ACC112 (cell line): Measurements from ENCODE around the gene KCNJ8.
"Not testable (repeated sequence)": the region's sequence is repeated elsewhere in the genome, so short reads cannot be mapped to it uniquely, and the experiment has no call there.

ENCODE experiments used
- H2AFZ ChIP-seq: fragments of 200-600 bp; sonication (generic); one replicate; pipeline ENCODE4 v1.6.0; 2017; ENCODE audit warnings: antibody characterized with exemption, low read length; ENCODE audit not compliant: unreplicated experiment
- H3K27ac ChIP-seq: fragments of 200-600 bp; sonication (generic); 2 replicates; pipeline ENCODE4 v1.5.1; 2014; ENCODE audit warnings: low read depth, mild to moderate bottlenecking, antibody characterized with exemption, low read length, moderate library complexity
- H3K27me3 ChIP-seq: fragments of 200-600 bp; sonication (generic); 2 replicates; pipeline ENCODE4 v1.6.1; 2014; ENCODE audit warnings: mild to moderate bottlenecking, antibody characterized with exemption, low read length, moderate library complexity, mixed read lengths; ENCODE audit not compliant: insufficient read depth
- H3K36me3 ChIP-seq: fragments of 200-600 bp; sonication (generic); 2 replicates; pipeline ENCODE4 v1.6.1; 2016; ENCODE audit warnings: mild to moderate bottlenecking, antibody characterized with exemption, low read length, moderate library complexity, mixed read lengths; ENCODE audit not compliant: insufficient read depth
- H3K4me1 ChIP-seq: fragments of 200-600 bp; sonication (generic); one replicate; pipeline ENCODE4 v1.6.1; 2016; ENCODE audit warnings: low read length, mixed read lengths; ENCODE audit not compliant: insufficient read depth, unreplicated experiment, control insufficient read depth
- H3K4me3 ChIP-seq: fragments of 200-600 bp; sonication (generic); 2 replicates; pipeline ENCODE4 v1.5.1; 2014; ENCODE audit warnings: mild to moderate bottlenecking, low read depth, low read length
- H3K79me2 ChIP-seq: fragments of 200-600 bp; sonication (generic); one replicate; pipeline ENCODE4 v1.6.0; 2016; ENCODE audit warnings: low read length; ENCODE audit not compliant: control insufficient read depth, unreplicated experiment, insufficient read depth

KCNJ8 gene

DNA sequence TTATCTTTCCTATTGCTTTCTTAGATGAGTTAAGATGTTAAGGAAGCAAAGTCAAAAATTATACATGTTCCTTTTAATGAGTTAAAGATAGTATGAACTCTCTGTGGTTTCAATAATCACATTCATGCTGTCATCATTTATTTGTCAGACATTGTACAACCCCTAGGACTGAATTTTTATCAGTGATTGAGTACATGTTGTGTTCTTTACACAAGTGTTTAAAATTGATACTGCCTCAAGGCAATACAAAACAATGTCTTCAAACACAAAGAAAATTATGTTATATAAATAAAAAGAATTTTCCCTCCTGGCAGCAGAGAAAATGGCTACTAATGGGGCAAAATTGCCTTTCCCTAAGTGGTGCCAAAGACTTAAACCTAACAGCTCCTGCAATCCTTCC lies 34.6 kb upstream of the KCNJ8 start:
- peaks cover 23% of the 10 kb centered on the region for H3K36me3 ChIP-seq
- no peaks in the 10 kb centered on the region for H3K27me3 ChIP-seq
- H2AFZ ChIP-seq: no peak overlapping the region
- H3K27ac ChIP-seq: no peak overlapping the region
- no peaks in the 10 kb centered on the region for H3K79me2 ChIP-seq
- no peak overlapping the region for H3K4me3 ChIP-seq
- H3K4me1 ChIP-seq: no peaks in the 10 kb centered on the region

GRCh38 chr12:21806255-21806654 lies 31.7 kb upstream of the KCNJ8 start:
- Histone ChIP-seq H2AFZ (no peak overlapping the region), H3K27ac (no peak overlapping the region), H3K36me3 (peaks cover 21% of the 10 kb centered on the region; the same call in 1 of the 2 replicates), H3K27me3 (no peaks in the 10 kb centered on the region), H3K4me1 (no peaks in the 10 kb centered on the region), H3K79me2 (no peaks in the 10 kb centered on the region), H3K4me3 (no peak overlapping the region)

GRCh38 chr12:21801522-21802288 lies 27.2 kb upstream of the KCNJ8 start:
- Histone ChIP-seq H3K36me3 (peaks cover 13% of the 10 kb centered on the region; the same call in 1 of the 2 replicates), H2AFZ (no peak overlapping the region)

GRCh38 chr12:21800011-21800410 lies 25.5 kb upstream of the KCNJ8 start:
- H3K4me1 ChIP-seq: no peaks in the 10 kb centered on the region
- H3K27me3 ChIP-seq: no peaks in the 10 kb centered on the region
- H3K4me3 ChIP-seq: no peak overlapping the region
- H3K27ac ChIP-seq: no peak overlapping the region
- no peaks in the 10 kb centered on the region for H3K79me2 ChIP-seq
- H3K36me3 ChIP-seq: peaks cover 13% of the 10 kb centered on the region; the same call in 1 of the 2 replicates
- H2AFZ ChIP-seq: no peak overlapping the region

More at GRCh38 chr12:21801522-21802288, 27.2 kb upstream of the KCNJ8 start:
- no peaks in the 10 kb centered on the region for H3K79me2 ChIP-seq
- no peak overlapping the region for H3K27ac ChIP-seq
- no peaks in the 10 kb centered on the region for H3K27me3 ChIP-seq
- H3K4me1 ChIP-seq: no peaks in the 10 kb centered on the region
- H3K4me3 ChIP-seq: no peak overlapping the region

GRCh38 chr12:21797539-21797938 lies 23.0 kb upstream of the KCNJ8 start:
- Histone ChIP-seq H2AFZ (no peak overlapping the region), H3K36me3 (peaks cover 5% of the 10 kb centered on the region; the same call in 1 of the 2 replicates), H3K27me3 (no peaks in the 10 kb centered on the region), H3K79me2 (no peaks in the 10 kb centered on the region), H3K4me1 (no peaks in the 10 kb centered on the region), H3K4me3 (no peak overlapping the region), H3K27ac (no peak overlapping the region)

DNA sequence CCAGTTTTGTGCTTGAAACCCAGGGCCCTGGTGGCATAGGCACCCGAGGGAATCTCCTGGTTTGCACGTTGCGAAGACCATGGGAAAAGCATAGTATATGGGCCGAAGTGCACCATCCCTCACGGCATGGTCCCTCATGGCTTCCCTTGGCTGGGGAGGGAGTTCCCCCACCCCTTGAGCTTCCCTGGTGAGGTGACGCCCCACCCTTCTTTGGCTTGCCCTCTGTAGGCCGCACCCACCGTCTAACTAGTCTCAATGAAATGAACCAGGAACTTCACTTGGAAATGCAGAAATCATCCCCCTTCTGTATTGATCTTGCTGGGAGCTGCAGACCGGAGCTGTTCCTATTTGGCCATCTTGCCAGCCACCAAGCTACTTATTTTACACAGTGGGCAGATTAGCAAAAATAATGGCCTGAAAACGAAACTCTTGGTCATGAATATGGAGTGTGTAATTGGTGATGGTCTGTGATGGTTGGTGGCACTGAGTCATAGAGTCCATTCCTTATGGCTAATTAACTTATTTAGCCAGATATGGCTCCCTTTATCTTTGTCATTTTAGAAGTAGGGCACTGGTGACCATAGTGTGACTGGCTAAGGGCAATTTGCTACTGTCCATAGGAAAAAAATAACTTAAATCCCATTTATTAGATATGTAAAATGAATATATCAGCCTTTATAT lies 21.3 kb upstream of the KCNJ8 start:
- Histone ChIP-seq H3K79me2 (no peaks in the 10 kb centered on the region), H3K4me3 (no peak overlapping the region), H3K4me1 (no peaks in the 10 kb centered on the region), H3K27me3 (no peaks in the 10 kb centered on the region), H3K27ac (no peak overlapping the region), H3K36me3 (no peaks in the 10 kb centered on the region), H2AFZ (no peak overlapping the region)

- not testable (repeated sequence) for H3K36me3 ChIP-seq, H3K27me3 ChIP-seq, H3K4me3 ChIP-seq, H2AFZ ChIP-seq, H3K4me1 ChIP-seq, H3K27ac ChIP-seq, H3K79me2 ChIP-seq
These were observed 20.5 kb upstream of the KCNJ8 start for GRCh38 chr12:21794807-21795595.

DNA sequence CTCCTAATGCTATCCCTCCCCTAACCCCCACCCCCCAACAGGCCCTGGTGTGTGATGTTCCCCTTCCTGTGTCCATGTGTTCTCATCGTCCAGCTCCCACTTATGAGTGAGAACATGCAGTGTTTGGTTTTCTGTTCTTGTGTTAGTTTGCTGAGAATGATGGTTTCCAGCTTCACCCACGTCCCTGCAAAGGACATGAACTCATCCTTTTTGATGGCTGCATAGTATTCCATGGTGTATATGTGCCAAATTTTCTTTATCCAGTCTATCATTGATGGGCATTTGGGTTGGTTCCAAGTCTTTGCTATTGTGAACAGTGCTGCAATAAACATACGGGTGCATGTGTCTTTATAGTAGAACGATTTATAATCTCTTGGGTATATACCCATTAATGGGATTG lies 15.2 kb upstream of the KCNJ8 start:
- H3K27me3 ChIP-seq, H3K4me3 ChIP-seq, H3K27ac ChIP-seq, H2AFZ ChIP-seq, H3K36me3 ChIP-seq, H3K79me2 ChIP-seq, H3K4me1 ChIP-seq: not testable (repeated sequence)

DNA sequence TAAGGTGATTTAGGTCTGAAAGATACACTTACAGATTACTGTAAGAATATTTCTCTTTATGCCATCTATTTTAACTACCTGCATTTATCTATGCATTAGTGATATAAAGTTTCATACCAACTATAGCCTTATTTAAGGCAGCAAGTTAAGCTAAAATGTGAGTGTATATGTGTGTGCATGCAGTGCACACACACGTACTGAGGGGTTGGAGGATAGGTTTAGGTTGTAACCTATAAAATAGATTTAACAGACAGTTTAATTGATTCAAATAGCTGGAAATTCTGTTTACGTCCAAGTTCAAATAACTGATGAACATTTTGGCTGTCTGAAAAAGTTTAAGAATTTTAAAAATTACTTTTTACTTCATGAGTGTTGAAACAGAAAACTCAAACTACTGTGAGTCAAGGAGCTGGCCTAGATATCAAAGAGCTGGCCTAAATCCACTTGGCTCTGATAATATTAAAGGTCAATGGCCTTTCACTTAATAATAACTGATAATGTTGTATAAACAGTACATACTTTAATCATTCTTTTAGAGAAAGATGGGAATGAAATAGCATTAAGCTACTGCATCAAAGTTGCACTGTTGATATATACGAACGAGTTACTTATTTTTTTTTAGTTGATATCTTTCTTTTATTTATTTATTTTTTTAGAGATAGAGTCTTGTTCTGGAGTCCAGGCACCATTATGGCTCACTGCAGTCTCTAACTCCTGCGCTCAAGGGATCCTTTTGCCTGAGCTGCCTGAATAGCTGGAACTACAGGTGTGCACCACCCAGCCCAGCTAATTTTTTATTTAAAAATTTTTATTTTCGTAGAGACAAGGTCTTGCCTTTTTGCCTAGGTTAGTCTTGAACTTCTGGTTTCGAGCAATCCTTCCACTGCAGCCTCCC lies 13.8 kb upstream of the KCNJ8 start:
- Histone ChIP-seq H3K79me2 (no peaks in the 10 kb centered on the region), H2AFZ (no peak overlapping the region)

DNA sequence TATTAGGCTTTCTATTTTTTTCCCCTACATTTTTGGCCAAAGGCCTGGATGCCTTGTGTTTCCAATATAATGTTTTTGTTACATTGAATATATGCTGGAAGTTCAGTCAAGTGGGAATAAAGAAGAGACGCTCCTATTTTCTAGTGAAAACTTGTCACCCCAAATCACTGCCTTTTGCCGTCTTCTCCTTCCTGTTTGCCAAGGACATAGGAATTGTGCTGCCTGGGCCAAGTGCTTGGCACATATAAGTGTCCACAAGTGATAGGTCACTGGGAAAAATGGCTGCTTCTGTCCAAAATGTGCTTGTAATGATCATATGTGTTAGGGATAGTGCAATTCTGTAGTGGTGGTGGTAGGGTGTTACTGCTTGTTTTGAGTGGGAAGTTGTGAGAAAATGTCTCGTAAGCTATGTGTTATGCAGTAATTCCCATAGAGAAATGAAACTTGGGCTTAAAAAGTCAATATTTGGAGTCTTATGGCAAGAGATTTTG lies 11.6 kb upstream of the KCNJ8 start:
- no peaks in the 10 kb centered on the region for H3K4me1 ChIP-seq
- H3K27ac ChIP-seq: no peak overlapping the region
- H3K36me3 ChIP-seq: no peaks in the 10 kb centered on the region
- H3K4me3 ChIP-seq: no peak overlapping the region
- no peaks in the 10 kb centered on the region for H3K79me2 ChIP-seq
- H3K27me3 ChIP-seq: no peaks in the 10 kb centered on the region
- no peak overlapping the region for H2AFZ ChIP-seq

More for the DNA sequence above, 13.8 kb upstream of the KCNJ8 start:
- Histone ChIP-seq H3K4me3 (no peak overlapping the region), H3K27me3 (no peaks in the 10 kb centered on the region), H3K36me3 (no peaks in the 10 kb centered on the region), H3K27ac (no peak overlapping the region), H3K4me1 (no peaks in the 10 kb centered on the region)
